Measurements from ENCODE around the gene GPX4. TPM values are rescaled to one million over a fixed set of nuclear protein-coding genes. Genes with fewer than 3 reads are reported as not detected.

Gene GPX4
- total and polyA plus RNA-seq, 10 of the 15 experiments (the other 5 are each of a cell fraction or from before 2014, with no cell fraction given) = 33.3 to 749 (median 297) TPM

DNA sequence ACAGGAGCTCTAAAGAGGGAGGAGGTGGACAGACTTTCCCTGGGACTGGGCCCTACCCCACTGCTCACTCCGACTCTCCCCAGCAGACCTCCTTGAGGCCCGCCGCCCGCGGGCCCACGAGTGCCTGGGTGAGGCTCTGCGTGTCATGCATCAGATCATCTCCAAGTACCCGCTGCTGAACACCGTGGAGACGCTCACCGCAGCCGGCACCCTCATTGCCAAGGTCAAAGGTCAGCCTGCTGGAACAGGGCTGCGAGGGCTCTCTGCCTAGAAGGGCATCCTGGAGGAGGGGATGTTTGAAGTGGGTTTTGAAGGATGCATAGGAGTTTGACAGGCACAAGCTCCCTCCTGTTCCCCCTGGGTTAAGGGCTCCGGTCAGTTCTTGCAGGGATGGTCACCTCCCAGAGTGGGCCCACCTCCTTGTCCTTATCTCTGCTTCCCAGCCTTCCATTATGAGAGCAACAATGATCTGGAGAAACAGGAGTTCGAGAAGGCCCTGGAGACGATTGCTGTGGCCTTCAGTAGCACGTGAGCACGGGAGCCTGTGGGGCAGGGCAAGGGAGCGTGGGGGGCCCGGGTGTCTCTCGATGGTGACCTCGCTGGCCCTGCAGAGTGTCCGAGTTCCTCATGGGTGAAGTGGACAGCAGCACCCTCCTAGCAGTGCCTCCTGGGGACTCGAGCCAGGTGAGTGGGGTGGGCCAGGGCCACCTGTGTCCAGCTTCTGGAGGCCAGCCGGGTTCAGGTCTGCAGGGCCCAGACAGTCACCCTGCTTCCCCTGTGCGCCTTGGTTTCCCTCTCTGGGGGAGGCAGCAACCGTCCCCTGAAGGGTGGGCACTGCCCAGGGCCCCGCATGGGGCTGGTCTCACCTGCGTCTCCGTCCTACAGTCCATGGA is 30.5 kb upstream of the GPX4 start:
- in situ Hi-C loops (cut with MboI) (no loop called here), intact Hi-C loops (cut with micrococcal nuclease; ENCODE audit: unreplicated experiment) (no loop called here)
- CTCF ChIA-PET = no interaction called here
- 88% methylated on average over 30 of the region's 30 CpGs for WGBS (ENCODE audit: insufficient coverage, insufficient replicate concordance, low lambda C conversion rate, missing lambda C conversion rate)
- peaks cover 21 to 30% of the 10 kb centered on the region in 2 experiments for H3K36me3 ChIP-seq (ENCODE audit: control insufficient read depth in 2 of 2, insufficient read depth in 2 of 2, low read length in 1 of 2)
- no peaks in the 10 kb centered on the region; the same call in 2 of the 3 replicates for H3K9me3 ChIP-seq (replicated peaks; ENCODE audit: control insufficient read depth, insufficient read depth, low read length)
- H3K9ac ChIP-seq (ENCODE audit: control insufficient read depth, insufficient read depth, low read length) = no peak overlapping the region
- ATAC-seq = no peak
- H2AFZ ChIP-seq (ENCODE audit: control insufficient read depth, low read depth, low read length) = no peak overlapping the region
- SMC1A ChIA-PET (ENCODE audit: uncharacterized antibody, unreplicated experiment) = no interaction called here
- H3K4me3 ChIP-seq = no peak overlapping the region
- H3K27me3 ChIP-seq (replicated peaks in 1 of 2; ENCODE audit: control insufficient read depth in 2 of 2, insufficient read depth in 2 of 2, low read length in 1 of 2) = no peaks in the 10 kb centered on the region
- no peak for FAIRE-seq
- TF ChIP-seq NR2F1 (conservative IDR thresholded peaks at IDR 0.05) (peak; percentile 62), BHLHE40 (IDR thresholded peaks at IDR 0.05; ENCODE audit: borderline replicate concordance in 1 of 2, low read depth in 2 of 2, low read length in 1 of 2) (no peak), SMARCA5 (IDR thresholded peaks at IDR 0.05) (0 out of 2 replicates have a peak, but pooled peaks have one; percentile 35), NR2C1 (IDR thresholded peaks at IDR 0.05) (peak; percentile 44; the same call in 1 of the 2 replicates)
- TF ChIP-seq, protein P1, sequence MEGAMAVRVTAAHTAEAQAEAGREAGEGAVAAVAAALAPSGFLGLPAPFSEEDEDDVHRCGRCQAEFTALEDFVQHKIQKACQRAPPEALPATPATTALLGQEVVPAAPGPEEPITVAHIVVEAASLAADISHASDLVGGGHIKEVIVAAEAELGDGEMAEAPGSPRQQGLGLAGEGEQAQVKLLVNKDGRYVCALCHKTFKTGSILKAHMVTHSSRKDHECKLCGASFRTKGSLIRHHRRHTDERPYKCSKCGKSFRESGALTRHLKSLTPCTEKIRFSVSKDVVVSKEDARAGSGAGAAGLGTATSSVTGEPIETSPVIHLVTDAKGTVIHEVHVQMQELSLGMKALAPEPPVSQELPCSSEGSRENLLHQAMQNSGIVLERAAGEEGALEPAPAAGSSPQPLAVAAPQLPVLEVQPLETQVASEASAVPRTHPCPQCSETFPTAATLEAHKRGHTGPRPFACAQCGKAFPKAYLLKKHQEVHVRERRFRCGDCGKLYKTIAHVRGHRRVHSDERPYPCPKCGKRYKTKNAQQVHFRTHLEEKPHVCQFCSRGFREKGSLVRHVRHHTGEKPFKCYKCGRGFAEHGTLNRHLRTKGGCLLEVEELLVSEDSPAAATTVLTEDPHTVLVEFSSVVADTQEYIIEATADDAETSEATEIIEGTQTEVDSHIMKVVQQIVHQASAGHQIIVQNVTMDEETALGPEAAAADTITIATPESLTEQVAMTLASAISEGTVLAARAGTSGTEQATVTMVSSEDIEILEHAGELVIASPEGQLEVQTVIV (IDR thresholded peaks at IDR 0.05; ENCODE audit: borderline replicate concordance, partially characterized antibody) = no peak
- BruUV-seq (replicated peaks) = no TSS peak
- POLR2A ChIA-PET = interaction anchor here (1.2 to 2.9 kb wide), 4 partner anchors 11 to 112 kb away, joined by 3 to 24 read pairs (median 3); partner anchors contain the start of gene GPX4
- RAD21 ChIA-PET (ENCODE audit: unreplicated experiment) = no interaction called here
- H3K27ac ChIP-seq (ENCODE audit: control insufficient read depth, insufficient read depth) = no peak overlapping the region
- H3K4me1 ChIP-seq (ENCODE audit: control insufficient read depth, insufficient read depth, low read length) = peaks cover 35% of the 10 kb centered on the region
- no peak for DNase-seq (ENCODE audit: low read depth, low spot score)
- no peak overlapping the region for H3K4me2 ChIP-seq (ENCODE audit: control insufficient read depth, insufficient read depth)
- no peaks in the 10 kb centered on the region for H4K20me1 ChIP-seq (ENCODE audit: control insufficient read depth, insufficient read depth)
- peaks cover 42% of the 10 kb centered on the region for H3K79me2 ChIP-seq (ENCODE audit: control insufficient read depth, insufficient read depth, low read length)
